Measurements from ENCODE around the gene TNFRSF4. TPM values are rescaled to one million over a fixed set of nuclear protein-coding genes. Genes with fewer than 3 reads are reported as not detected.

Gene TNFRSF4
- total RNA-seq, 2 experiments from 2014 or later: 27.6 to 28.6 TPM

GRCh38 chr1:1183221-1183747, 30.7 kb downstream of the TNFRSF4 start:
- ATAC-seq (ENCODE audit: poor library complexity) (no peak), DNase-seq (peak in 1 of 14 experiments; percentile 1)
- H3K4me3 ChIP-seq (ENCODE audit: low read length): no peak overlapping the region
- H3K27me3 Mint-ChIP-seq: peaks cover 10% of the 10 kb centered on the region
- ChIA-PET POLR2A (no interaction called here), CTCF (no interaction called here)
- no peaks in the 10 kb centered on the region for H3K36me3 Mint-ChIP-seq (ENCODE audit: low read depth)
- peaks cover 15% of the 10 kb centered on the region for H3K4me1 ChIP-seq (ENCODE audit: insufficient read depth, low read length)
- TF ChIP-seq CTCF (IDR thresholded peaks at IDR 0.05): no peak
- intact Hi-C loops (cut with DNase I, micrococcal nuclease): no loop called here
- H3K9me3 ChIP-seq (ENCODE audit: control insufficient read depth in 1 of 2, insufficient read depth in 1 of 2, low read length in 2 of 2): no peaks in the 10 kb centered on the region
- peaks cover 4% of the 10 kb centered on the region for H3K4me1 Mint-ChIP-seq (ENCODE audit: low read depth)
- no peak overlapping the region for H3K27ac Mint-ChIP-seq
- H3K36me3 ChIP-seq (ENCODE audit: insufficient read depth, low read length): no peaks in the 10 kb centered on the region
- no peak overlapping the region for H3K27ac ChIP-seq (ENCODE audit: low read depth in 1 of 2, low read length in 2 of 2)
- no peaks in the 10 kb centered on the region for H3K9me3 Mint-ChIP-seq
- peaks cover 0 to 4% of the 10 kb centered on the region in 2 experiments for H3K27me3 ChIP-seq (ENCODE audit: control insufficient read depth in 1 of 2, insufficient read depth in 2 of 2, low read length in 2 of 2)
- no peak overlapping the region for H3K4me3 Mint-ChIP-seq

GRCh38 chr1:1182491-1183220, 31.3 kb downstream of the TNFRSF4 start:
- Histone ChIP-seq H3K27ac (ENCODE audit: low read depth in 1 of 2, low read length in 2 of 2) (no peak overlapping the region), H3K4me3 (ENCODE audit: low read length) (no peak overlapping the region), H3K9me3 (ENCODE audit: control insufficient read depth in 1 of 2, insufficient read depth in 1 of 2, low read length in 2 of 2) (no peaks in the 10 kb centered on the region), H3K4me1 (ENCODE audit: insufficient read depth, low read length) (peaks cover 15% of the 10 kb centered on the region), H3K27me3 (ENCODE audit: control insufficient read depth in 1 of 2, insufficient read depth in 2 of 2, low read length in 2 of 2) (peaks cover 0 to 4% of the 10 kb centered on the region in 2 experiments), H3K36me3 (ENCODE audit: insufficient read depth, low read length) (no peaks in the 10 kb centered on the region)
- H3K27ac Mint-ChIP-seq: no peak overlapping the region
- POLR2A ChIA-PET: no interaction called here
- ATAC-seq (ENCODE audit: poor library complexity) (no peak), DNase-seq (peak in 1 of 14 experiments; percentile 5)
- H3K9me3 Mint-ChIP-seq: no peaks in the 10 kb centered on the region
- TF ChIP-seq CTCF (IDR thresholded peaks at IDR 0.05): no peak
- H3K27me3 Mint-ChIP-seq: peaks cover 10% of the 10 kb centered on the region
- peaks cover 4% of the 10 kb centered on the region for H3K4me1 Mint-ChIP-seq (ENCODE audit: low read depth)
- no peaks in the 10 kb centered on the region for H3K36me3 Mint-ChIP-seq (ENCODE audit: low read depth)
- no peak overlapping the region for H3K4me3 Mint-ChIP-seq
- intact Hi-C loops (cut with DNase I, micrococcal nuclease): no loop called here
- CTCF ChIA-PET: no interaction called here

- POLR2A ChIA-PET: no interaction called here
- ATAC-seq (ENCODE audit: poor library complexity): no peak
- peaks cover 0 to 4% of the 10 kb centered on the region in 2 experiments for H3K27me3 ChIP-seq (ENCODE audit: control insufficient read depth in 1 of 2, insufficient read depth in 2 of 2, low read length in 2 of 2)
- H3K27ac Mint-ChIP-seq: no peak overlapping the region
- TF ChIP-seq CTCF (IDR thresholded peaks at IDR 0.05): no peak
- peak in 1 of 14 experiments; percentile 4 for DNase-seq
- peaks cover 4% of the 10 kb centered on the region for H3K4me1 Mint-ChIP-seq (ENCODE audit: low read depth)
- no peak overlapping the region for H3K4me3 ChIP-seq (ENCODE audit: low read length)
- H3K4me1 ChIP-seq (ENCODE audit: insufficient read depth, low read length): peaks cover 15% of the 10 kb centered on the region
- no peak overlapping the region for H3K27ac ChIP-seq (ENCODE audit: low read depth in 1 of 2, low read length in 2 of 2)
- H3K9me3 ChIP-seq (ENCODE audit: control insufficient read depth in 1 of 2, insufficient read depth in 1 of 2, low read length in 2 of 2): no peaks in the 10 kb centered on the region
- H3K36me3 ChIP-seq (ENCODE audit: insufficient read depth, low read length): no peaks in the 10 kb centered on the region
- no peaks in the 10 kb centered on the region for H3K36me3 Mint-ChIP-seq (ENCODE audit: low read depth)
- CTCF ChIA-PET: no interaction called here
- intact Hi-C loops (cut with DNase I, micrococcal nuclease): no loop called here
- H3K9me3 Mint-ChIP-seq: no peaks in the 10 kb centered on the region
- peaks cover 10% of the 10 kb centered on the region for H3K27me3 Mint-ChIP-seq
- no peak overlapping the region for H3K4me3 Mint-ChIP-seq
Measured at GRCh38 chr1:1181938-1182410, 32.0 kb downstream of the TNFRSF4 start.

All from CD4-positive, alpha-beta T cell (primary cell).